ENCODE measurements around the gene SGMS2.

The SGMS2 gene

DNA sequence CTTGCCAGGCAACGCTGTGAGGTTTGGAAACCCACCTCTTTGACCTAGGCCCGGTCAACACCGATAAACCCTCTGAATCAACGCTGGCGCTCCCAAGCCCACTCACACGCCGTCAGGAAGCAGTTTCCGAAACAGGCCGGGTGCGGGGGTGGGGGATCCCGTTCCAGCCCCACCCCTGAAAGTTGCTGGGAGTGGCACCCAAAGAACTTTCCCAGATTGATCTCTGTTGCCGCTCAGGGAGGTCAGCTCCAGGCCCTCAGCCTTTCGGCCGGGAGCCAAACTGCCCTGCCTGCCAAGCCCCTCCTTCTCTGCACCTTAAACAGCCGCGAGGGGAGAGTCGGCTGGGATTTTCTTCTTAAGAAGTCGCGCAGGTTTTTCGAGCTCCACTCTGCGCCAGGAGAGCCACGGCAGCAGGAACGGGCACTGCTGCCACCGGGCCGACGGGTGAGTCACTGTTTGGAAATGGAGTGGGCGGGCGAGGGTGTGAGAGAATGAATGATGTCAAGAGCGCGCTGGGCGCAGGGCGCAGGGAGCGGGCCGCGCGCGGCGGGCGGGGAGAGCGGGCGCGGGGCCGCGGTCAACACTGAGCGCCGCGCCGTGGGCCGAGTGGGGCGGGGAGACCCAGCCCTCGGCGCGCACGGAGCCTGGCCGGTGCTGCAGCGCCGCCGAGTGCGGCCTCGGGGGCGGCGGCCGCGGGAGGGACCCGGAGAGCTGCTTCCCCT lies at the start of gene SGMS2:
SGMS2 (plus strand) TSS at position 583 of the 722 bp plus-strand sequence. CDS start 70,622 bp downstream, outside the sequence.
- DNase-seq = peak; percentile 33

DNA sequence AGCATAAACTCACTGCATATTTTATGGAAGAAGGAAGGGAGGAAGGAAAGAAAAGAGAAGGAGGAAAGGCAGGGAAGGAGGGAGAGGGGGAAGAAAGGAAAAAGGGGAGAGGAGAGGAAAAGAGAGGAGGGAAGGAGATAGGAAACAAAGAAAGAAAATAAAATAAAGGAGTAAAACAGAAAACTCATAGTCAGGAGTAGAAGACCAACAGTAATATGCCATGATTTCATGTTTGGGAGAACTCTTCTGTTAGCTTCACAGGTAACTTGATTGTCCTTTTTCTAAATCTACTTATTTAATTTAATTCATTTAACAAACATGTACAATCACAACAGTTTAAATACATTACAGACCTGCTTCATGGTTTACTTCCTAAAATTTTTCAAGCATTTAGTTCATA lies 46.8 kb upstream of the SGMS2 start:
- DNase-seq = no peak

DNA sequence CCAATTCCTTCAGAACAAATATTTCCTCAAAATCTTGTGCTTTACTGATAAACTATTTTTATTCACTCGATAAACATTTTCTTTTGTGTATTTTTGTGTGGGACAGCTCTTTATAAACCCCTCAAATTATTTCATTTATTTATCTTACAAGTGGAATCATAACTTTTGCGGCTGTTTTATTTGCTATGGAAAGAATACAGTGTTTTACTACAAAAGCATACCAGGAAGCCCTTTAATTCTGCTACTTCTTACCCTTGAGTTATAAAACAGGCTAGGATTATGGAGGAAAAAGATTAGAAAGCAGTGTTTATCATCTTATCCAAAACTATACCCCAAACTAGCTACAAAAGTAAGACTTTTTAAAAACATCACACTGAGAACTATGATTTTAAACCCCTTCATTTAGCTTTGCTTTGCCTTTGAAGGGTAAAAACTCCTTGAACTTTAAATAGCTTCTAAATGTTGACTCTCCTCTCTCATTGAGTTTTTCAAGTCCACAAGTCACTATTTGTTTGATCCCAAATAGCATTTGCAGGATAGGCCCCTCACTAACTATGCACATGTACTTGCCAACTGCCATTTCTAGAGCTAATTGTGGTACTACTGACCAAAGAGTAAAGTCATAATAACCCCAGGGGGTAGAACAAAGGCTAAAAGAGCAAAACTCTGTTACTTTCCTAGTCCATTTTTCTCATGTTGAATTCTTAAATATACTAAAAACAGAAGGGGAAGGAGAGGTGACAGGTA lies 45.8 kb upstream of the SGMS2 start:
- DNase-seq = no peak

DNA sequence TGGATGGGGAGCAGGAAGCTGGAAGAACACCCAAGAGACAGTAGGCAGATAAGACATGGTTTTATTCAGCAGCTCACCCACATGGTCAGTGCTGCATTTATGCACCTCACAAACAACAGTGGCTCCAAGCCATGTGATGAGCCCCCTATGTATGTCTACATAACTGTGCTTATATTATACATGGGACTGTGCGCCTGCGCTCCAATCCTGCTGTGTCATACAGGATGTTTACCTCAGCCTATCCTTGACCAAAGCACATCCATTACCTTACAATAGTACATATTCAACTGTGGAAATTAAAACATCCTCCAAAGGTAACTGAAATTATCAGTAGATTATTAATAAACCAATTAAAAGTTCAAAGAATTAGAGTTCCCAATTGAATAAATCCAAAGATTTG lies 44.1 kb upstream of the SGMS2 start:
- DNase-seq = peak; percentile 11

DNA sequence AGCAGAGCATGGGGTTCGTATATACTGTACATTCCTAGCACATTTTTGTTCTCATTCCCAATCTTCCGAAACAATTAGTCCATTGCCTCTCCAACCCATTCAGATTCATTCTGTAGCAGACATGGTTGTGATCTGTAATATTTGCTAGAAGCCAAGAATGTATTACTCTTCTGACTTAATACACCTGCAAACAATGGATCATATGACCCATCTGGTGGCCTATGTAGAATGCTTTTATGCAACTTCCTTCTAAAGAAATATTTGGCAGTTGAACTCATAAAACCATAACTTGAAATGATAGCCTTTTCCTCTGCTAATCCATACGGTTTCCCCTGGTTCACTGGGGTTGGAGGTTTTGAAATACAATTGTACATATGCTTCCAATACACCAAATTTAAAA lies 32.8 kb upstream of the SGMS2 start:
- DNase-seq = no peak

DNA sequence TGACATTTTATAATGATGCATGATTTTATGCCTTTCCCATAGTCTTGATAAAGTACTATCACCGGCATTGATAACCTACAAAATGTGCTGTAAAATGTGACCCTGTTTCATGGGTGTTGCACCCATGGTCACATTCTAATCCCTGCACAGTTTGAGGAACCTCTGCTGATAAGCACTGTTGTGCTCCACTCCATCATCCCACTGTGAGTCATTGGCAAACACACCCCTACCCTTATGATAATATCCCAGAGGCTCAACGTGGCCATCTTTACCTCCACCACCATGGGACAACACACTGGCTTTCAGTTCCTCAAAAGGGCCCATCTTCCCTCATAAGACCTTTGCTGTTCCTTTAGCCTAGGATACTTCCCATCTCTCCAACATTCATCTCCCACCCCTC lies 32.0 kb upstream of the SGMS2 start:
- no peak for DNase-seq

DNA sequence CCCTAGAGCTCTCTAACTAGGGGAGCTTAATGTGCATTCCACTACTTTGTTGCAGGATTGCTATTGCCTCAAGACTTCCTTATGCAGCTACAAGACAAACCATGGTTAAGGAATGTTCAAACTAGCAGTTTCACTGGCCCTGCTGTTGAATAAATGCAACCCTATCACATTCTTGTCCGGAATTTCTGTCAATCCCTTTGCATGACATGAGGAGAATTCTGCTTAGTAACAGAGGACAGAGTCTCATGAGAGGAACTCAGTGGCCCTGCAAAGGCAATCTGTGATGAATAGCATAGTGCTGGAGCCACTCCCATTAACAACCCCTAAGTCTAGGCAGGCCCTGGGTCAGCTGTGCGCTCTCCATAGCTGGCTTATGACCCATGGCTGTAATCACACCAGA lies 30.7 kb upstream of the SGMS2 start:
- DNase-seq = no peak

DNA sequence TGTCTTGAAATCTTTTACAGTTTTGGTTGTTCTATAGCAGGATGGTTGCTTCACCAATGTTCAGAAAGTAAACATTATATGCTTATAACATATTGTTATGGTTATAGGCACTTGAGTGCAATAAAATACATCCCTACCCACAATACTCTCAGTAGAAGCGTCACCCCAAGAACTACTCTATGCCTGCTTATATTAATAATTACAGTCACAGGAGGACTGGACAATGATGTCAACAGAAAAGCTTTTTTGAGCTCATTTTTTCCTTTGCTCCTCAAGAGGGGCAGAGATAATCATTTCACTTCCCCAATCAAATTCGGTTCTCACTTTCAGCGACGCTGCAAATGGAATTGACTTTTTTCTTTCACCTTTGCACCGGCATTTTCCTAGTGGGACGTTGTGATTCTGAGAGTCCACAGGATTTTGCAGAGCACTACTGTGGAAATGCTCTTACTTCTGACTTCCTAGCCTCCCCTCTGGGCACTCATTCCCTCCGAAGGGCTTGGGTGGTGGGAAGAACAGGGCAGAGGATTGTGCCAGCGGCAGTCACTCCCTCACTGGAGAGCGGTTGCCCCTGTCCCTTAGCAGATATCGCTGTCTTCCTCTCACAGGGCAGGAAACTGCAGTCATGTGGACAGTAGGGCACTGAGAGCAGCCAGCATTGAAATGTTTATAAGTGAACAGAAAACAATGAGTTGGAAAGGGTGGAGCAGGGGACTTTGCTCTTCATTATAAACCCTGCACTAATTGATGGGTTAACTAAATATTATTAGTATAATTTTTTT lies 24.9 kb upstream of the SGMS2 start:
- no peak for DNase-seq

DNA sequence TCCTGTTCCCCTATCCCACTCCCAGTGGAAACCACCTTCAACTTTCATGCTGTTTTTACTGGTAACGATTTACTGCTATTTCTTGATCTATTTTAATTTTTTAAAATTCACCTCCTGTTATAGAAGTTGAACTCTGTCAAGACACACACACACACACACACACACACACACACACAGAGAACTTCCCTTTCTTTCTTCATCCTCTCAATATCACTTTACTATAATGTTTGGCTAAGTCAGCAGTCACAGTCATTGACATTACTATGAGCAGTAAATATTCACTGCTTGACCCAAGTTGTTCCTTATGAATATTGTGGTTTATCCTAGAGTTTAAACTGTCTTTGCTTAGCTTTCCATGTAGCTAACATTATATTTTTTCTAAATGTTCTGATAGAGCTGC lies 24.0 kb upstream of the SGMS2 start:
- no peak for DNase-seq

DNA sequence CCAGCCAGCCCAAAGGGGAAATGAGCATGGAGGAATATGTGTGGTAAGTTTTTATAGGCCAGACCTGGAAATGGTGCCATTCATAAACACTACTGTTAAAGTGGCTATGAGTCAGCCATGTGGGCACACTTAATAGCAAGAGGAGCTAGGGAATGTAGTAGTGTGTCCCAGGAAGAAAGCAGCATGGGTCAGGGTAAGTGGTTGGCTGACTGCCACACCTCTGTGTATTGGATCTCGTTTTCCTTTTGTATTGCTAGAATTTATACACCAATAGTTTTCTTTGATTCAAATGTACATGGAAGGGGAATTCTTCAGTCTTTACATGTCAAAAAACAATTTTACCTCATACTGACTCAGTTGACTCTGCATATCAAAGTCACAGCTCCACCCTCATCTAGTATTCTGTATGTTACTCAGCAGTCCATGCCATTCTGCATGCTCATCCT lies 22.9 kb upstream of the SGMS2 start:
- no peak for DNase-seq

DNA sequence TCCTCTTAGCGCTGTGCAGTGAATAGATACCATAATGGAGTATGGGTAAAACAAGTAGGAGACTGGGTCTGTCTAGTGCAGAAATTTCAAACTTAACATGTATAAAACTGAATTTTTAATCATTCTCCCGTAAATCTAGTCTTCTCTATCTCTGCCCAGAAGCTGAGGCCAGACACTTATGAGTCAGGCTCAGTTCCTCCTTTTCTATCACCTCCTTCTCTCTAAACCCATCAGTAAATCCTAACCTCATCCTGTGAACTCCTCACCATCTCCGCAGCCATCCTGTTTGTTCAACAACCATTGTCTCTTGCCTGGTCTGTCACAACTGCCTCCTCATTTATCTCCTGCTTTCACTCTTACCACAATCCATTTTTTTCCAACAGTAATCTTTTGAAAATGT lies 19.8 kb upstream of the SGMS2 start:
- DNase-seq = no peak

DNA sequence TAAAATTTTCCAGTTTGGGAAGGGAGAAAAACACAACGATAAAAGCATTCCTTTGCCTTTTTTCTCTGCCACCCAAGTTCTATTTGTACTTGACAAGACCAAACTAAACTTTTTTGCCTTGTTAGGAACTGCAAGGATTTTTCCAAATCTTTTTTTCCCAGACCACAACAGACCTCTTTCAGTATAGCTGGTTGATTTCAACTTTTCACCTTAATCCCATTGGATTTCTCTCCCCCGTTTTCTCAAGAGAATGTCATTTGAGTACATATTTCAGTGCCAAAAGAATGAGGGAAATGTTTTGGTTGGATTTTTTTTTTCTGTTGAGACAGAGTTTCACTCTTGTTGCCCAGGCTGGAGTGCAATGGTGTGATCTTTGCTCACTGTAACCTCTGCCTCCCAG lies 18.5 kb upstream of the SGMS2 start:
- DNase-seq = no peak

DNA sequence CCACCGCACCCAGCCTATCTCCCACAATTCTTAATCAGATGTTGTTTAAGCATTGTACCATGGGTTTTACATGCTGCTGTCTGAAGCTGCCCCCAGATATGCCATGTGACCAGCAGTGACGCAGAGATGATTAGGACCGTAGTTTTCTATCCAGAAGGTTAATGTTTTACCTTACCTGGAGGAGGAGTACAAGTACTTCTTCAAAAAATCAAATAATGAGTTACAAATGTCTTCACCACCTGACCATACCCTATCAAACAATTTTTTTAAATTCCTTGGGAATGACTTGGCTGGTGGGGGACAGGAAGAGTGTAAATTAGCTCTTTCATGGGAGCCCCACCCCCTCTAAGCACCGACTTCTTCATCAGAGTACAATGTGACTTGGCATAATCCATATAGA lies 16.2 kb upstream of the SGMS2 start:
- no peak for DNase-seq

DNA sequence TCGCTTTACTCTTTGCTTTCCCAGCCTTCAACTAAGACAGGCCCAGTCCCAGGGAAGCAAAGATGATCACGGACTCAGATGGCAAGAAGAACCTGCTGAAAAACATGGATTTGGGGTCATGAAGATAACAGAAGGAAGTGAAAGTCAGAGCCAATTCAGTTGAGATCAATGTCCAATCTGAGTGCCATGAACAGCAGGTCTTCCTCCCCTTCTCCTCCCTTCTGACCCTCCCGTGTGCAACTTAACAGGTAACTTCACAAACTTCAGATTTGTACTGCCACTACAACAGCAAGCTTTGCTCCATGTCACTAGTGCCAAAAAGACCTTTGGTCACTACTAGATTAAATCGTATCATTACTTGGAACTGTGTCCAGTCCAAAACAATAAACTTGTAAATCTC lies 15.5 kb upstream of the SGMS2 start:
- DNase-seq = no peak

DNA sequence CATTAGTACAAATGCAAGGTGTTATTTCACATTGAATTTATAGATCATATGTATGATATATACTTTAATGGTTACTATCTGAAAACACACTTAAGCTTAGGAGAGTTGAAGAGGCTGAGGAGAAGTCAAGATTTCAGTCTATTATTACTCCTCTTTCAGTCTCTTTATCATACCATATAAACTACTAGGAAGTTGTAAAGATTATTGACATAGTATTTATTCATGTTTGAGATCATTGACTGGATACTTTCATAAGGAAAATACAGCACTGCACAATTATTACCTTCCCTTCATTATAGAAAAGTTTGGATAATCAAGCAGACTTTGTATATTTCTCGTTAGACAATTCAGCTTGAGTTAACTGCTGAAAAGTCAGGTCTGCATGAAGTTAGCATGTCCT lies 10.0 kb upstream of the SGMS2 start:
- DNase-seq = no peak

DNA sequence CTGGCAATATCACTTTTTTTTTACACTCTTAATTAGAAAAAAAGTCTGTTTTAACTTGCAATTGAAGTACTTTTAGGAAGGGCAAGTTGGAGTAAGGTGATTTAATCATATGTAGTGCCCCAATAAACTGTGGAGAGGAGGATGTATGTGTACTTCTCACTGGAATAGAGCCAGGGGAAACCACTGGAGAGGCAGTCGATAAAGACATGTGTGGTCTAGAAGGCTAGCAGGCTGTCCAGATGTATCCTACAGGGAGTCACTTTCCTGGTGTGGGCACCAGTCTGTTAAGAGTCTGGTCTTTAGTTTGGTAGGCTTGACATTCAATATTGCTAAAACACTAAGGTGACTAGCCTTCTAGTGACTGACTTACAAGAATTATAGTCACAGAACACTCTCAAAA lies 9.6 kb upstream of the SGMS2 start:
- no peak for DNase-seq

DNA sequence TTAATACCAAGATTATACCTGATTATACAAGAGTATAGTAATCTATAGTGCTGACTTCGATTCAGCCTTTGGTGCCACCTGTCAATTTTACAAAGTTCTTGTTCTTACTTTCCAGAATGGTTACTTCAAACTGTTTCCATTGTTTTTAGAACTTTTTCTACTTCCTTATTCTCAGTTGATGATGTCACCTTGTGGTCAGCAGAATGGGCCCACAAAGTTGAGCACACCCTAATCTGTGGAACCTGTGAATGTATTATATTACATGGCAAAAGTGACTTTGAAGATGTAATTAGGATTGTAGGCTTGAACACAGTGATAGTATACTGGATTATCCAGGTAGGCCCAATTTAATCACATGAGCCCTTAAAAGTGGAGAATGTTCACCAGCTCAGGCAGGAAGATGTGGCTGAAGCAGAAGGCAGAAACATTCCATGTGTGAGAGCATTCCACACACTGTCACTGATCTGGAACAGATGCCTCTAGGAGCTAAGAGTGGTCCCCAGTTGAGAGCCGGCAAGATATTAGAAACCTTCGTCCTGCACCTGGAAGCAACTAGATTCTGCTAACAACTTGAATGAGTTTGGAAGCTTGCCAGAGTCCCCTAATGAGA lies 6.3 kb upstream of the SGMS2 start:
- peak; percentile 8 for DNase-seq

DNA sequence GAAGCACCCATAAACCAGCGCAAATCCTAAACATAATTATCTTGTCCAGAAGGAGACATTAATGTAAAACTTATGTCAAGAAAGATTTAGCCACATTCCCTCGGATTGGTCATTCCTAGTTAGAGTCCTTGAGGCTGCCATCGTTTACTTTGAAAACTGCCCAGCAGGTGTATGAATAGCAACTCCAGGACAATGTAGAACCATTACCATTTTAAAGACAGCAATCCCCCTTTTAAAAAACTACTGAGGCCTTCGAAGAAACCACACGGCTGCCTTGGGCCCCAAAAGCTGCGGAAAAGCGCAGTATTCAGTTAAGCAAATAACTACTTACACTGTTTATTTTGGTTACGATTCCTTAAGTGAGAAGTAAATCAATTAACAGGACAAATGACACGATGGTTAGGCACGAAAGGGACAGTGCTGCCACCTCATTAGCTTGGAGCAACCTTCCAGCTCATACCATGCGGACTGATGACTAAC lies 822 bp upstream of the SGMS2 start:
- DNase-seq = no peak

DNA sequence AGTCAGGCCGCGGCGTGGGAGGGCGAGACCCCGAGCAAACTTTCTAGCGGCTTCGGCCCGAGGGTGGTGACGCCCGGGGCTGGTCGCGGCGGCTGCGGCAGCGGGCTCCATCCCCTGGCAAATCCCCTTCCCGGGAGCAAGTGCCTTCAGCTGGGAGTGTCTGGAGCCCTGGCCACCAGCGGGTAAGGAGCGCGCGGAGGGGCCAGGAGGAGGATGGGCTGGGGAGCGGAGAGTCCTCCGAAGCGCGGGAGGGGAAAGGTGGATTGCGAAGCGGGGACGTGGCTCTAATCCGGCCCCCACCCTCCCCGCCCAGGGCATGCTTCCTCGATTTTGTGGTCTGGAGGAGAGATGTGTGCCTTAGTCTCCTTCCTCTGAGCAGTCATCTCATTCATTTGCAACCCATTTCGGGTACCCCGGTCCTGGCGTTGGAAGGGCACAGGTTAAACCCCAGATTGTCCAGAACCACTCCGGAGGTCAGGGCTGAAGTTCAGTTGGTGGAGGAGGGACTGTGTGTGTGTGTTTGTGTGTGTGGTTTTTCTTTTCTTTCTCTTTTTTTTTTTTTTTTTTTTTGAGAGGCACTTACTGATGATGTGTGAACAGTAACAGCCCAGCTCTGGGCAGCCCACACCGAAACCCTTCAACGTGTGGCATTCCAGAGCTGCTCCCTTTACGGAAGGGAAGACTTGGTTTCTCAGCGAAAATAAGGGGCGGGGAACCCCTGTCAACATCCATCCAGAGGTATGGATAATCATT lies 516 bp downstream of the SGMS2 start:
- DNase-seq = peak; percentile 12

DNA sequence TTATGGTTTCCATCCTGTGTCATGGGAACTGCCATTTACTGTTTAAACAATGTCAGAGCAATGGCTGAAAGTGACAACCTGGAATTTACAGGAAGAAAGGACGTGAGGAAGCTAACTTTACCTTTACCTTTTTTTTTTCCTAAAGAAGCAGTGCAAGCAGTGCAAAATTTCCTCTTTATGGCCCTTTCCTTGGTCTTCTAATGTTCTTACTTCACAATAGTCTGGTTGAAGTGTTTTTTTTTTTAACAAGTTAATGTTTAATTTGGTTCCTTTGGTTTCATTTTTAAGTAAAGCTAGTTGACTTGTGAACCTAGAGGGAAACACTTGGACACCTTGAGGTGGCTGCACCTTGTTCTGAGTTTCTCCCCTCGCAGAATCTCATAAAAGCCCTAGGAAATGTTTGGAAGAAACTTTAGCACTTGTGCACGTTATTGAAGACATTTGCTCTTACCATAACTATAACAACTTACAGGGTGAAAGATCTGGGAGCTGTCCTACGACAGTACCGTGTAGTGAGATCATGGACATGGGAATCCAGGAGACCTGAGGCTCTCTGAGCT lies 1.8 kb downstream of the SGMS2 start:
- DNase-seq = no peak

DNA sequence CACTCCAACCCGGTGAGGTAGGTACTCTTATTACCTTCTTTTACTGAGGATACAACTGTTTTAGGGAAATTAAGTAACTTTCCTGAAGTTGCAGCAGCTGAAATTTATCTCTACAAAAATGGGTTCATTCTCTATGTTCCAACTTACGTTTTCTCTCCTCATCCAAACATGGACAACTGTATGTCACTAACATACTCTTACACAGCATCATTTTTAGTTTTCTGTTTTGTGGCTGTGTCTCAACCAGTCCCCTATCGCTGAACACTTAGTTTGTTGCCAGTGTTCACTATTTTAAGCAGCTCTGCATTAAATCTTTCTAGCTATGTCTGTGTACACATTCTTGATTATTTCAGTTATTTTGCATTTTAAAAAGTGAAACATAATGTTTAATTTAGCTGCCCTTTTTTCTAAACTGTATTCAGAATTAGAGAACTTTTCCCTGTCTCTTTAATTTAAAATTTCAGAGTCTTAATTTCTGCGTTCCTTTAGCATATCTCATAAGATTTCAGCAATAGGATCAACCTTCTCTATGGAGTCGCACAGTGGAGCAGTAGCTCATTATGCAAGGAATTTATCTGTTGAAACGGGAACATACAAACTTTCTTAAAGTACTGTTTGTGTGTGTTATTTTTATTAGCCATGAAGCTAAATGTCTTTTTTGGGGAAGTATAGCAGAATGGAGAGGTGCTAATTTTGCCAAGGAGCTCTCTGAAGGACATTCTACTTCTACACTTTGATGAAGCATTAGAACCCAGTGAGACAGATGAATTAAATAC lies 3.8 kb downstream of the SGMS2 start:
- DNase-seq = no peak
